Neural cell (in vitro differentiated cells): ENCODE results near the gene AGTRAP.

Experiments
- EZH2 ChIP-seq: fragments of 200-600, 300-800 bp; shearing (Covaris generic), sonication (generic); IDR thresholded peaks from 2 replicates; pipeline ENCODE4 v1.6.1; 2014; ENCODE audit warnings: antibody characterized with exemption, low read length, borderline replicate concordance, mild to moderate bottlenecking; ENCODE audit not compliant: insufficient read depth, poor library complexity, severe bottlenecking
- TAF1 ChIP-seq: IDR thresholded peaks from 2 replicates; pipeline ENCODE4 v1.6.1; 2012; ENCODE audit warnings: low read depth
- TF ChIP-seq, protein P1 (sequence below): fragments of 450-650 bp; IDR thresholded peaks from 2 replicates; pipeline ENCODE4 v1.5.1; 2014; ENCODE audit warnings: antibody characterized with exemption, mild to moderate bottlenecking, moderate library complexity; ENCODE audit not compliant: poor library complexity, severe bottlenecking

DNA sequence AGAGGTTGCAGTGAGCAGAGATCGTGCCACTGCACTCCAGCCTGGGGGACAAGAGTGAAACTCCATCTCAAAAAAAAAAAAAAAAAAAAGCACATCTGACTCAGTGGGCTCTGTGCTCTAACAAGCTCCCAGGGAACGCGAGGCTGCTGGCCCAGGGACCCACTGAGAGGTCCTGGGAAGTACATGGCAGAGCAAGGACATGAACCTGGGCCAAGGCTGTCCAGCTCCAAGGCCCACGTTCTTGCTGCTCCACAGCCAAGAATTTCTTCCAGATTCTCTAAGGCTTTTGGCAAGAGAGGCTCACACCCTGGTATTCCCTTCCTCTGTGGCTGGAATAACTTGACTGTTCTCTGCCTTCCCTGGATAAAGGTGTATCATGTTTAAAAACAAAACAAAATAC is 15.4 kb upstream of the AGTRAP start:
- TF ChIP-seq, protein P1, sequence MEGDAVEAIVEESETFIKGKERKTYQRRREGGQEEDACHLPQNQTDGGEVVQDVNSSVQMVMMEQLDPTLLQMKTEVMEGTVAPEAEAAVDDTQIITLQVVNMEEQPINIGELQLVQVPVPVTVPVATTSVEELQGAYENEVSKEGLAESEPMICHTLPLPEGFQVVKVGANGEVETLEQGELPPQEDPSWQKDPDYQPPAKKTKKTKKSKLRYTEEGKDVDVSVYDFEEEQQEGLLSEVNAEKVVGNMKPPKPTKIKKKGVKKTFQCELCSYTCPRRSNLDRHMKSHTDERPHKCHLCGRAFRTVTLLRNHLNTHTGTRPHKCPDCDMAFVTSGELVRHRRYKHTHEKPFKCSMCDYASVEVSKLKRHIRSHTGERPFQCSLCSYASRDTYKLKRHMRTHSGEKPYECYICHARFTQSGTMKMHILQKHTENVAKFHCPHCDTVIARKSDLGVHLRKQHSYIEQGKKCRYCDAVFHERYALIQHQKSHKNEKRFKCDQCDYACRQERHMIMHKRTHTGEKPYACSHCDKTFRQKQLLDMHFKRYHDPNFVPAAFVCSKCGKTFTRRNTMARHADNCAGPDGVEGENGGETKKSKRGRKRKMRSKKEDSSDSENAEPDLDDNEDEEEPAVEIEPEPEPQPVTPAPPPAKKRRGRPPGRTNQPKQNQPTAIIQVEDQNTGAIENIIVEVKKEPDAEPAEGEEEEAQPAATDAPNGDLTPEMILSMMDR: no peak
- TF ChIP-seq TAF1 (no peak), EZH2 (no peak)
